HepG2 (cell line): ENCODE measurements around the gene TMEM269. TPM values are rescaled to one million over a fixed set of nuclear protein-coding genes. Genes with fewer than 3 reads are reported as not detected.

Source experiments
- ARID2 ChIP-seq: sonication (generic); formaldehyde crosslinking; IDR thresholded peaks from 2 replicates; pipeline ENCODE4 v1.8.1; 2022; ENCODE audit warnings: mild to moderate bottlenecking, missing genetic modification reagents, borderline replicate concordance
- DMTF1 ChIP-seq: sonication (generic); formaldehyde crosslinking; IDR thresholded peaks from 2 replicates; pipeline ENCODE4 v1.4.0; 2020; ENCODE audit warnings: mild to moderate bottlenecking, missing genetic modification reagents
- FUBP1 ChIP-seq: sonication (generic); formaldehyde crosslinking; IDR thresholded peaks from 2 replicates; pipeline ENCODE4 v1.5.1; 2020; ENCODE audit warnings: missing genetic modification reagents, mild to moderate bottlenecking, borderline replicate concordance
- MTA1 ChIP-seq: sonication (generic); formaldehyde crosslinking; IDR thresholded peaks from 2 replicates; pipeline ENCODE4 v1.4.0; 2020; ENCODE audit warnings: missing genetic modification reagents, mild to moderate bottlenecking, borderline replicate concordance
- NFIB ChIP-seq: sonication (generic); formaldehyde crosslinking; IDR thresholded peaks from 2 replicates; pipeline ENCODE4 v1.9.0; 2021; ENCODE audit warnings: missing genetic modification reagents, mild to moderate bottlenecking, borderline replicate concordance
- NFYC ChIP-seq: IDR thresholded peaks from 2 replicates; pipeline ENCODE4 v1.6.1; 2016; ENCODE audit warnings: missing genetic modification reagents, missing compliant biosample characterization
- POLR2A ChIP-seq, 2 experiments: IDR thresholded peaks; 2 replicates each; pipeline ENCODE4 v1.6.1; 2011; ENCODE audit warnings: low read depth in 2 of 2, low read length in 2 of 2, mild to moderate bottlenecking in 1 of 2, moderate library complexity in 1 of 2; ENCODE audit not compliant: insufficient read depth in 1 of 2
- RFX3 ChIP-seq: IDR thresholded peaks from 2 replicates; pipeline ENCODE4 v1.6.1; 2016; ENCODE audit warnings: missing biosample characterization, missing genetic modification reagents
- RFXANK ChIP-seq: IDR thresholded peaks from 2 replicates; pipeline ENCODE4 v1.6.1; 2016
- SIX1 ChIP-seq: sonication (generic); formaldehyde crosslinking; IDR thresholded peaks from 2 replicates; pipeline ENCODE4 v1.4.0; 2020; ENCODE audit warnings: missing genetic modification reagents, borderline replicate concordance
- SMAD1 ChIP-seq: sonication (generic); formaldehyde crosslinking; IDR thresholded peaks from 2 replicates; pipeline ENCODE4 v1.4.0; 2020; ENCODE audit warnings: missing genetic modification reagents, low read depth, mild to moderate bottlenecking, borderline replicate concordance
- SRSF4 ChIP-seq: fragments of 200-400 bp; formaldehyde crosslinking; IDR thresholded peaks from one replicate; pipeline ENCODE4 v1.6.1; 2018; ENCODE audit warnings: mild to moderate bottlenecking, low read depth, low read length, moderate library complexity; ENCODE audit not compliant: poor library complexity, severe bottlenecking
- TCF12 ChIP-seq, 2 experiments: fragments of 450-650 bp in 1 of 2; sonication (generic) in 1 of 2; formaldehyde crosslinking in 1 of 2; IDR thresholded peaks; 2 replicates each; pipeline versions ENCODE4 v1.6.1 to v1.8.0; 2017 to 2022; ENCODE audit warnings: antibody characterized with exemption in 1 of 2, mild to moderate bottlenecking in 1 of 2, missing genetic modification reagents in 1 of 2, moderate library complexity in 1 of 2
- YY1 ChIP-seq: IDR thresholded peaks from 2 replicates; pipeline ENCODE4 v1.6.1; 2011; ENCODE audit warnings: low read length, low read depth, moderate library complexity, mild to moderate bottlenecking; ENCODE audit not compliant: insufficient read depth, insufficient replicate concordance
- ZBTB38 ChIP-seq: sonication (generic); formaldehyde crosslinking; IDR thresholded peaks from 2 replicates; pipeline ENCODE4 v1.5.1; 2020; ENCODE audit warnings: mild to moderate bottlenecking, missing genetic modification reagents
- ZNF234 ChIP-seq: sonication (generic); formaldehyde crosslinking; conservative IDR thresholded peaks from 2 replicates; pipeline ENCODE4 v1.5.1; 2020; ENCODE audit warnings: mild to moderate bottlenecking, missing genetic modification reagents
- ZNF274 ChIP-seq: sonication (generic); formaldehyde crosslinking; IDR thresholded peaks from 2 replicates; pipeline ENCODE4 v1.5.1; 2020; ENCODE audit warnings: mild to moderate bottlenecking, missing genetic modification reagents
- ZNF337 ChIP-seq: sonication (generic); formaldehyde crosslinking; IDR thresholded peaks from 2 replicates; pipeline ENCODE4 v1.5.1; 2020; ENCODE audit warnings: missing genetic modification reagents, low read depth, mild to moderate bottlenecking, borderline replicate concordance
- ZNF343 ChIP-seq: sonication (generic); formaldehyde crosslinking; IDR thresholded peaks from 2 replicates; pipeline ENCODE4 v1.4.0; 2020; ENCODE audit warnings: mild to moderate bottlenecking, missing genetic modification reagents
- ZNF549 ChIP-seq: sonication (generic); formaldehyde crosslinking; IDR thresholded peaks from 2 replicates; pipeline ENCODE4 v1.5.0; 2020; ENCODE audit warnings: missing genetic modification reagents
- ZNF644 ChIP-seq: IDR thresholded peaks from 2 replicates; pipeline ENCODE4 v1.6.1; 2016; ENCODE audit warnings: low read depth
- ZSCAN22 ChIP-seq: sonication (generic); formaldehyde crosslinking; IDR thresholded peaks from 2 replicates; pipeline ENCODE4 v1.4.0; 2020; ENCODE audit warnings: mild to moderate bottlenecking, missing genetic modification reagents
- polyA plus RNA-seq, 8 experiments: library from polyadenylated mRNA; depleted of rRNA in 3 of 8; stranded (reverse) in 7 of 8; unstranded in 1 of 8; fragments of >200 nt; fragmentation: Illumina TruSeq in 4 of 8; extraction: Trizol in 4 of 8; gene quantifications; 2 replicates each; pipeline versions ENCODE4 v1.2.1 to v1.2.3, GENCODE V29; 2011 to 2016; ENCODE audit warnings: low read depth in 4 of 8, missing spikeins in 1 of 8, mixed read lengths in 1 of 8; ENCODE audit not compliant: insufficient read depth in 1 of 8
- total RNA-seq, 5 experiments: library from RNA; depleted of rRNA; stranded (reverse); fragments of >200 nt; fragmentation: Illumina TruSeq; extraction: Trizol; gene quantifications; 2 replicates each; pipeline ENCODE4 v1.2.3, GENCODE V29; 2016; ENCODE audit warnings: low read depth in 1 of 5
- TF ChIP-seq, protein P1 (sequence below): sonication (generic); formaldehyde crosslinking; IDR thresholded peaks from 2 replicates; pipeline ENCODE4 v1.5.0; 2020; ENCODE audit warnings: mild to moderate bottlenecking, missing genetic modification reagents

TMEM269 gene
- total and polyA plus RNA-seq, 2 of the 13 experiments (the other 11 are each of a cell fraction or from before 2014, with no cell fraction given) = 0.15 to 0.21 TPM

GRCh38 chr1:42765832-42766740, 18.7 kb upstream of the TMEM269 start (continued):
- no peak for TF ChIP-seq ZNF337
- no peak for TF ChIP-seq MTA1
- no peak for TF ChIP-seq NFYC (CRISPR knock-in tag)
- TF ChIP-seq YY1 = no peak
- no peak; the same call in 1 of the 2 replicates for TF ChIP-seq ZNF549 (CRISPR knock-in tag)
- TF ChIP-seq FUBP1 (CRISPR knock-in tag) = no peak
- TF ChIP-seq ZNF343 (CRISPR knock-in tag) = no peak
- 0 out of 4 replicates have a peak, but pooled peaks of 1 of the 2 experiments have one; percentile 37 for TF ChIP-seq POLR2A (IDR thresholded peaks at IDR 0.05; ENCODE audit: insufficient read depth in 1 of 2, low read depth in 2 of 2, low read length in 2 of 2)
- TF ChIP-seq ZSCAN22 (CRISPR knock-in tag) = no peak
- no peak for TF ChIP-seq SRSF4
- TF ChIP-seq ZNF234 (CRISPR knock-in tag) = no peak
- TF ChIP-seq, protein P1, sequence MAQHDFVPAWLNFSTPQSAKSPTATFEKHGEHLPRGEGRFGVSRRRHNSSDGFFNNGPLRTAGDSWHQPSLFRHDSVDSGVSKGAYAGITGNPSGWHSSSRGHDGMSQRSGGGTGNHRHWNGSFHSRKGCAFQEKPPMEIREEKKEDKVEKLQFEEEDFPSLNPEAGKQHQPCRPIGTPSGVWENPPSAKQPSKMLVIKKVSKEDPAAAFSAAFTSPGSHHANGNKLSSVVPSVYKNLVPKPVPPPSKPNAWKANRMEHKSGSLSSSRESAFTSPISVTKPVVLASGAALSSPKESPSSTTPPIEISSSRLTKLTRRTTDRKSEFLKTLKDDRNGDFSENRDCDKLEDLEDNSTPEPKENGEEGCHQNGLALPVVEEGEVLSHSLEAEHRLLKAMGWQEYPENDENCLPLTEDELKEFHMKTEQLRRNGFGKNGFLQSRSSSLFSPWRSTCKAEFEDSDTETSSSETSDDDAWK (CRISPR knock-in tag) = no peak
- TF ChIP-seq NFIB (CRISPR knock-in tag) = no peak
- no peak for TF ChIP-seq DMTF1
- no peak; the same call in 1 of the 2 replicates for TF ChIP-seq ARID2 (CRISPR knock-in tag)
- TF ChIP-seq SMAD1 = no peak
- no peak for TF ChIP-seq RFXANK
- TF ChIP-seq ZBTB38 (CRISPR knock-in tag) = no peak
- no peak for TF ChIP-seq ZNF274
- no peak for TF ChIP-seq TCF12 (IDR thresholded peaks at IDR 0.05)
- peak; percentile 24; the same call in 1 of the 2 replicates for TF ChIP-seq TCF12 (CRISPR knock-in tag; IDR thresholded peaks at IDR 0.05)
- TF ChIP-seq ZNF644 (CRISPR knock-in tag) = no peak
- no peak for TF ChIP-seq RFX3 (CRISPR knock-in tag)
- no peak for TF ChIP-seq SIX1 (CRISPR knock-in tag)
